GM21786 (cell line): ENCODE results near the gene ZNF586.
"Not testable (repeated sequence)": the region's sequence is repeated elsewhere in the genome, so short reads cannot be mapped to it uniquely, and the experiment has no call there.

ENCODE experiments used
- ATAC-seq: cut with Tn5 transposase; IDR thresholded peaks from one replicate; pipeline ENCODE4 v1.9.1; 2021; ENCODE audit not compliant: unreplicated experiment

Gene ZNF586

GRCh38 chr19:57769345-57770131, at the start of gene ZNF586:
ZNF586 (plus strand) TSS chr19:57769676; CDS start chr19:57769843, 167 bp downstream.
- peak; percentile 97 for ATAC-seq

- ATAC-seq, result no peak
These were observed 49.5 kb upstream of the ZNF586 start for GRCh38 chr19:57719901-57720519.

GRCh38 chr19:57720878-57721277, 48.6 kb upstream of the ZNF586 start:
- ATAC-seq, result no peak

- not testable (repeated sequence) for ATAC-seq
These were observed 31.2 kb upstream of the ZNF586 start for GRCh38 chr19:57738320-57738719.

GRCh38 chr19:57738770-57739169, 30.7 kb upstream of the ZNF586 start:
- not testable (repeated sequence) for ATAC-seq

GRCh38 chr19:57746580-57747471, 22.6 kb upstream of the ZNF586 start, which contains the start of gene ZNF776:
ZNF776 (plus strand) TSS chr19:57746815; CDS start chr19:57747059, 244 bp downstream.
- peak; percentile 98 for ATAC-seq

GRCh38 chr19:57747472-57747807, 22.0 kb upstream of the ZNF586 start:
- ATAC-seq, result no peak

- no peak for ATAC-seq
These were observed 21.4 kb upstream of the ZNF586 start for GRCh38 chr19:57748029-57748428.

- no peak for ATAC-seq
These were observed 15.3 kb upstream of the ZNF586 start for GRCh38 chr19:57754091-57754673.

- ATAC-seq, result no peak
These were observed 14.4 kb upstream of the ZNF586 start for GRCh38 chr19:57755031-57755430.

- no peak for ATAC-seq
These were observed 11.5 kb upstream of the ZNF586 start for GRCh38 chr19:57757941-57758340.

GRCh38 chr19:57759096-57759495, 10.4 kb upstream of the ZNF586 start:
- ATAC-seq, result no peak

GRCh38 chr19:57771417-57771816, 1.9 kb downstream of the ZNF586 start:
- ATAC-seq, result no peak

- no peak for ATAC-seq
These were observed 4.0 kb downstream of the ZNF586 start for GRCh38 chr19:57773488-57773887.

- ATAC-seq, result no peak
These were observed 7.4 kb downstream of the ZNF586 start for GRCh38 chr19:57776764-57777296.

GRCh38 chr19:57778336-57778735, 8.9 kb downstream of the ZNF586 start:
- no peak for ATAC-seq

- no peak for ATAC-seq
These were observed 9.9 kb downstream of the ZNF586 start for GRCh38 chr19:57779220-57779845.

GRCh38 chr19:57786286-57786685, 16.8 kb downstream of the ZNF586 start:
- ATAC-seq, result no peak

- no peak for ATAC-seq
These were observed 17.4 kb downstream of the ZNF586 start for GRCh38 chr19:57786906-57787305.

- no peak for ATAC-seq
These were observed 18.7 kb downstream of the ZNF586 start for GRCh38 chr19:57788114-57788692.
